GM21447 (cell line): Measurements from ENCODE around the gene EBP.
"Not testable (repeated sequence)": the region's sequence is repeated elsewhere in the genome, so short reads cannot be mapped to it uniquely, and the experiment has no call there.

Experiments
- ATAC-seq: cut with Tn5 transposase; IDR thresholded peaks from one replicate; pipeline ENCODE4 v1.9.1; 2021; ENCODE audit not compliant: unreplicated experiment

The EBP gene

GRCh38 chrX:48520976-48521352 lies 644 bp upstream of the EBP start:
- no peak for ATAC-seq

- ATAC-seq = no peak
Measured at GRCh38 chrX:48522291-48522690, 683 bp downstream of the EBP start.

- no peak for ATAC-seq
Measured at GRCh38 chrX:48523682-48524081, 2.1 kb downstream of the EBP start.

GRCh38 chrX:48525853-48526252 lies 4.2 kb downstream of the EBP start:
- not testable (repeated sequence) for ATAC-seq

- ATAC-seq = no peak
Measured at GRCh38 chrX:48530736-48531135, 9.1 kb downstream of the EBP start.

- no peak for ATAC-seq
Measured at GRCh38 chrX:48531358-48531959, 9.9 kb downstream of the EBP start.

GRCh38 chrX:48532161-48532560 lies 10.6 kb downstream of the EBP start:
- no peak for ATAC-seq

- ATAC-seq = no peak
Measured at GRCh38 chrX:48533165-48533564, 11.6 kb downstream of the EBP start.

- ATAC-seq = no peak
Measured at GRCh38 chrX:48538641-48539344, 17.2 kb downstream of the EBP start.

GRCh38 chrX:48539345-48540027 lies 17.9 kb downstream of the EBP start, which contains the start of gene TBC1D25:
Gene TBC1D25 (plus strand): TSS chrX:48539714. CDS start chrX:48539798, 84 bp downstream.
- ATAC-seq = peak; percentile 76

GRCh38 chrX:48540028-48540375 lies 18.4 kb downstream of the EBP start:
- ATAC-seq = peak; percentile 35

GRCh38 chrX:48540480-48540879 lies 18.9 kb downstream of the EBP start:
- no peak for ATAC-seq

GRCh38 chrX:48541140-48541814 lies 19.7 kb downstream of the EBP start:
- ATAC-seq = no peak

- ATAC-seq = no peak
Measured at GRCh38 chrX:48548871-48549270, 27.3 kb downstream of the EBP start.

- ATAC-seq = not testable (repeated sequence)
Measured at GRCh38 chrX:48555731-48556325, 34.2 kb downstream of the EBP start.

GRCh38 chrX:48558271-48558670 lies 36.7 kb downstream of the EBP start:
- ATAC-seq = no peak

- no peak for ATAC-seq
Measured at GRCh38 chrX:48559636-48560035, 38.0 kb downstream of the EBP start.

- ATAC-seq = no peak
Measured at GRCh38 chrX:48560056-48560455, 38.4 kb downstream of the EBP start.

- no peak for ATAC-seq
Measured at GRCh38 chrX:48560681-48561080, 39.1 kb downstream of the EBP start.

GRCh38 chrX:48569958-48570357 lies 48.4 kb downstream of the EBP start:
- ATAC-seq = peak; percentile 43

- no peak for ATAC-seq
Measured at GRCh38 chrX:48573690-48574269, 52.2 kb downstream of the EBP start.
